HEK293T (cell line): ENCODE data around the gene CHST2.

ENCODE experiments used
- CTCF ChIA-PET: fragments of 350-600 bp; formaldehyde crosslinking; extraction: SDS; loops from one replicate; lab custom pipeline; 2021; ENCODE audit warnings: antibody characterized with exemption, inconsistent platforms; lab: Yijun Ruan, JAX
- POLR2A ChIA-PET: fragments of 350-600 bp; formaldehyde crosslinking; extraction: SDS; loops from one replicate; lab custom pipeline; 2020; ENCODE audit warnings: antibody characterized with exemption, inconsistent platforms; lab: Yijun Ruan, JAX
- DNase-seq: peaks from one replicate; pipeline ENCODE4 v3.0.0; 2012; ENCODE audit warnings: mixed read lengths; ENCODE audit errors: extremely low spot score
- ARNT ChIP-seq: fragments of 450-650 bp; IDR thresholded peaks from 2 replicates; pipeline ENCODE4 v1.6.1; 2017; ENCODE audit warnings: mild to moderate bottlenecking
- BHLHE40 ChIP-seq: fragments of 450-650 bp; IDR thresholded peaks from 2 replicates; pipeline ENCODE4 v1.6.1; 2016; ENCODE audit warnings: mild to moderate bottlenecking, moderate library complexity, borderline replicate concordance
- CTBP1 ChIP-seq: fragments of 450-650 bp; IDR thresholded peaks from 2 replicates; pipeline ENCODE4 v1.6.1; 2016; ENCODE audit warnings: borderline replicate concordance
- ELF4 ChIP-seq: fragments of 450-650 bp; IDR thresholded peaks from 2 replicates; pipeline ENCODE4 v1.6.1; 2017; ENCODE audit warnings: antibody characterized with exemption
- FOXA1 ChIP-seq: fragments of 450-650 bp; IDR thresholded peaks from 2 replicates; pipeline ENCODE4 v1.6.1; 2016; ENCODE audit warnings: mild to moderate bottlenecking
- FOXK2 ChIP-seq: fragments of 450-650 bp; IDR thresholded peaks from 2 replicates; pipeline ENCODE4 v1.6.1; 2016; ENCODE audit warnings: mild to moderate bottlenecking
- FOXM1 ChIP-seq: fragments of 450-650 bp; IDR thresholded peaks from 2 replicates; pipeline ENCODE4 v1.6.1; 2017; ENCODE audit warnings: mild to moderate bottlenecking, borderline replicate concordance
- HDGF ChIP-seq: fragments of 450-650 bp; IDR thresholded peaks from 2 replicates; pipeline ENCODE4 v1.6.1; 2017; ENCODE audit warnings: antibody characterized with exemption, borderline replicate concordance
- L3MBTL2 ChIP-seq: fragments of 450-650 bp; conservative IDR thresholded peaks from 2 replicates; pipeline ENCODE4 v1.6.1; 2016; ENCODE audit warnings: mild to moderate bottlenecking
- LEF1 ChIP-seq: fragments of 450-650 bp; IDR thresholded peaks from 2 replicates; pipeline ENCODE4 v1.6.1; 2017; ENCODE audit warnings: mild to moderate bottlenecking, borderline replicate concordance
- NFRKB ChIP-seq: fragments of 450-650 bp; IDR thresholded peaks from 2 replicates; pipeline ENCODE4 v1.6.1; 2016; ENCODE audit warnings: mild to moderate bottlenecking, moderate library complexity
- SP1 ChIP-seq: fragments of 450-650 bp; IDR thresholded peaks from 2 replicates; pipeline ENCODE4 v1.6.1; 2017
- SUZ12 ChIP-seq: fragments of 450-650 bp; IDR thresholded peaks from 2 replicates; pipeline ENCODE4 v1.6.1; 2016; ENCODE audit warnings: mild to moderate bottlenecking
- TARDBP ChIP-seq: fragments of 450-650 bp; IDR thresholded peaks from 2 replicates; pipeline ENCODE4 v1.6.1; 2016
- ZNF384 ChIP-seq: fragments of 450-650 bp; IDR thresholded peaks from 2 replicates; pipeline ENCODE4 v1.6.1; 2016
- TF ChIP-seq, protein P1 (sequence below): fragments of 450-650 bp; IDR thresholded peaks from 2 replicates; pipeline ENCODE4 v1.6.1; 2016

The CHST2 gene

DNA sequence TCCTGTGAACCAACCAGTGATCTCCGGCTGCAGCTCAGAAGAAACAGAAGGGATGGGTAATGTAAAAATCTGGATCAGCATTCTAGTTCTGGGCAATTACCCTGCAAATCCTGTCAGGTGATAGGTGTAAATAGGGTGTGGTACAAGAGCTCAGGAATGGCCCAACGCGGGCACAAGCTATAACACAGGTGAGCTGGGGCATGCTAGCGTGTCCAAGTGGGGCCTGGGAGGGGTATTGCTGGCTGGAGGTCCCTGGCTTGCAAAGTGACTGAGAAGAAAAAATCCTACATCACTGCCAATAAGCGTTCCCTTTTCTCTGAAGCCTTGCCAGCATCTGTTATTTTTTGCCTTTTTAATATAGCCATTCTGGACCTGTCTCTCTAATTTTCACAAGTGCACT, 9.7 kb upstream of the CHST2 start:
- DNase-seq = no peak
- TF ChIP-seq CTBP1 (no peak), ARNT (no peak), LEF1 (no peak), L3MBTL2 (no peak), ZNF384 (no peak), SP1 (no peak), TARDBP (no peak), HDGF (no peak), BHLHE40 (no peak)
- TF ChIP-seq, protein P1, sequence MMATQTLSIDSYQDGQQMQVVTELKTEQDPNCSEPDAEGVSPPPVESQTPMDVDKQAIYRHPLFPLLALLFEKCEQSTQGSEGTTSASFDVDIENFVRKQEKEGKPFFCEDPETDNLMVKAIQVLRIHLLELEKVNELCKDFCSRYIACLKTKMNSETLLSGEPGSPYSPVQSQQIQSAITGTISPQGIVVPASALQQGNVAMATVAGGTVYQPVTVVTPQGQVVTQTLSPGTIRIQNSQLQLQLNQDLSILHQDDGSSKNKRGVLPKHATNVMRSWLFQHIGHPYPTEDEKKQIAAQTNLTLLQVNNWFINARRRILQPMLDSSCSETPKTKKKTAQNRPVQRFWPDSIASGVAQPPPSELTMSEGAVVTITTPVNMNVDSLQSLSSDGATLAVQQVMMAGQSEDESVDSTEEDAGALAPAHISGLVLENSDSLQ = no peak
- CTCF ChIA-PET = no interaction called here
- POLR2A ChIA-PET = no interaction called here

DNA sequence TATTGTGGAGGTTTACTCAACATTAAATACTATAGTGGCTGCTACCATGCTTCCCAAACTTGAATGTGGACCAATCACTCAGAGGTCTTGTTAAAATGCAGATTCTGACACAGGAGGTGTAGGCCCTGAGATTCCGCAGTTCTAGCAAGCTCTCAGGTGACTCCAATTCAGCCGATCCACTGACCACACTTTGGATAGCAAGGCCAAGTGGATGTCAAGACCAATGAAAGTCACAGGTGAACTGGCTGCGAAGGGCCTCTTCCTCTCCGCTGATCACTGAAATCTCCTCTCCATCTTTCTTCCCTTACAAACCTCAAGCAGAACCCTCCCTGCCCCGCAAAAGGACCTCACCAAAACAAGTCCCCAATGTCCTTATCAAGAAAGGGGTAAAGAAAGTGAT, 9.2 kb upstream of the CHST2 start:
- TF ChIP-seq, protein P1 = no peak
- TF ChIP-seq BHLHE40 = no peak
- TF ChIP-seq ZNF384 = no peak
- TF ChIP-seq SP1 = no peak
- no peak for TF ChIP-seq SUZ12
- no peak for TF ChIP-seq HDGF
- TF ChIP-seq ELF4 = no peak
- TF ChIP-seq CTBP1 = no peak
- TF ChIP-seq LEF1 = no peak
- TF ChIP-seq L3MBTL2 = no peak
- no peak for TF ChIP-seq FOXM1
- TF ChIP-seq TARDBP = no peak
- no peak for TF ChIP-seq NFRKB
- TF ChIP-seq ARNT = no peak
- no peak for TF ChIP-seq FOXA1
- no peak for TF ChIP-seq FOXK2
- no peak for DNase-seq
- ChIA-PET POLR2A (no interaction called here), CTCF (no interaction called here)

DNA sequence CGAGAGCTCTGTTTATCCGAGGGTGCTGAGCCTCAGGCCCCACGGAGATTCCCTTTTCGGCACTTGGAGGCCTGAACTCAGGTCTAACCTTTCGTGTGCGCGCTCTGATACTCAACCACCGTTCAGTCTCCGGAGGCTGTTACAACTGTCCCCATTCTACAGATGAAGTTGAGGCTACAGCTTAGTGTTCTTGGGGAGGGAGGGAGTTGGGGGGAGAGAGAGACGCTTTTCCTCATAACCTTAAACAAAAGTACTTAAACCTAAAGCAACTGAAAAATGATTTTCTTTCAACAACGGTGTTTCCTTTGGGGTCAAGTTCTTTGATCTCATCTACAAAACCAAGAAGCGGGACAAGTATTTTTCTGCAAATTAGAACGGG, 952 bp upstream of the CHST2 start:
- ChIA-PET POLR2A (no interaction called here), CTCF (interaction anchor here (0.7 kb wide), 1 partner anchor 268 kb away, joined by 3 read pairs; no protein-coding TSS in a partner anchor)
- TF ChIP-seq ELF4 (no peak), TARDBP (no peak), ARNT (no peak), L3MBTL2 (no peak), FOXK2 (no peak), NFRKB (no peak), LEF1 (no peak), SUZ12 (no peak)
- TF ChIP-seq, protein P1 = no peak
- no peak for DNase-seq

DNA sequence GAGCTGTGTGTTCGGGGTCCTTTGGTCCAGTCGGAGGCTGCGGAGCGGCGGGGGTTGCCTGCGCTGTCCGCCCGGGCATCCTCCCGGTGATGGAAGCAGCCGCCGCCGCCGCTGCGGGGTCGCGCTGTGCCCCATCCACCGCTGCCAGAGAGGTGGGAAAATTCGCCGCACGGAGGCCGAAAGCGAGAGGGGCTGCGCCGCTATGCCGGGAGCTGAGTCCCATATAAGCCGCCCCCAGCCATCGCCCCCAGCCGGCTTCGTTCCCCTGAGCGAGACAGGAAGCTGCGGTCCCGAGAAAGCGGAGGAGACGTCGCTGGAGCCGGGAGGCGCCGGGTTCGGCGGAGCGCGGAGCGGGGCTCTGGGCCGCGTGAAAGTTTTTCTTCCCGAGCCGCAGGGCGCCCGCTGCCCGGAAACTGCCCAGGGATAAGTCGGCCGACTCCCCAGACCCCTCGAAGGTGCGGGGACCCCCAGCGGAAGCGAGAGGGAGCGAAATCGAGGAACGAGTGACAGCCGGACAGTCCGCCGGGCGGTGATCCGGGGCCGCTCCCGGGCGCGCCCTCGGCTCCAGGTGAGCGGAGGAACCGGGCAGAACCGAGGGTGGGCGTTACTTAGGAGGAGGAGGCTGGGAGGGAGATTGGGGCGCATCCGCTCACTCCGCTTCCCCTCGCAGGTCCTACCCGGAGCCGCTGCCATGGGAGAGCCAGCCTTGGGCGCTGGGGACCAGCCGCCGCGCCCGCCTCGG, 574 bp downstream of the CHST2 start:
- ChIA-PET POLR2A (no interaction called here), CTCF (interaction anchor here (0.5 kb wide), 1 partner anchor 75 kb away, joined by 3 read pairs; no protein-coding TSS in a partner anchor)
- DNase-seq = peak; percentile 61
- TF ChIP-seq LEF1 (no peak), CTBP1 (0 out of 2 replicates have a peak, but pooled peaks have one; percentile 46), ZNF384 (no peak), FOXK2 (no peak), FOXM1 (no peak), L3MBTL2 (peak; percentile 22; the same call in 1 of the 2 replicates)

DNA sequence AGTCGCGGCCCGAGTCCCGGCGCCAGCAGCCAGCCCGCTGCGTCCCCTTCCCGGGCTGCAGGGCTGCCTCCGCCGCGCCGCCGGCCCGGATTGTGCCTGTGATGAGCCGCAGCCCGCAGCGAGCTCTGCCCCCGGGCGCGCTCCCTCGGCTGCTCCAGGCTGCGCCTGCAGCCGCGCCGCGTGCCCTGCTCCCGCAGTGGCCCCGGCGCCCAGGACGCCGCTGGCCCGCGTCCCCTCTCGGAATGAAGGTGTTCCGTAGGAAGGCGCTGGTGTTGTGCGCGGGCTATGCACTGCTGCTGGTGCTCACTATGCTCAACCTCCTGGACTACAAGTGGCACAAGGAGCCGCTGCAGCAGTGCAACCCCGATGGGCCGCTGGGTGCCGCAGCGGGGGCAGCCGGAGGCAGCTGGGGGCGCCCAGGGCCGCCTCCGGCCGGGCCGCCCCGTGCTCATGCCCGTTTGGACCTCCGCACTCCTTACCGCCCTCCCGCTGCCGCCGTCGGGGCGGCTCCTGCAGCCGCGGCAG, 1.2 kb downstream of the CHST2 start:
- CTCF ChIA-PET = no interaction called here
- TF ChIP-seq HDGF (no peak), LEF1 (no peak), NFRKB (no peak), FOXA1 (no peak), ZNF384 (no peak), TARDBP (no peak), CTBP1 (no peak), FOXK2 (no peak), FOXM1 (no peak), ARNT (no peak), L3MBTL2 (no peak), BHLHE40 (no peak), SP1 (no peak), SUZ12 (no peak), ELF4 (no peak)
- TF ChIP-seq, protein P1 = no peak
- POLR2A ChIA-PET = no interaction called here
- DNase-seq = peak; percentile 57
